Astrocyte (in vitro differentiated cells and primary cell): Measurements from ENCODE around the gene CACNG6.
"Not testable (repeated sequence)": the region's sequence is repeated elsewhere in the genome, so short reads cannot be mapped to it uniquely, and the experiment has no call there.

Experiments used
- EZH2 ChIP-seq: IDR thresholded peaks from 2 replicates; pipeline ENCODE4 v1.6.1; 2012; ENCODE audit warnings: mild to moderate bottlenecking, low read length, inconsistent platforms; ENCODE audit not compliant: insufficient read depth
- TF ChIP-seq, protein P1 (sequence below): IDR thresholded peaks from 2 replicates; pipeline ENCODE4 v1.5.1; 2011; ENCODE audit warnings: low read depth, mild to moderate bottlenecking, inconsistent platforms, low read length, moderate library complexity; ENCODE audit not compliant: insufficient read depth

DNA sequence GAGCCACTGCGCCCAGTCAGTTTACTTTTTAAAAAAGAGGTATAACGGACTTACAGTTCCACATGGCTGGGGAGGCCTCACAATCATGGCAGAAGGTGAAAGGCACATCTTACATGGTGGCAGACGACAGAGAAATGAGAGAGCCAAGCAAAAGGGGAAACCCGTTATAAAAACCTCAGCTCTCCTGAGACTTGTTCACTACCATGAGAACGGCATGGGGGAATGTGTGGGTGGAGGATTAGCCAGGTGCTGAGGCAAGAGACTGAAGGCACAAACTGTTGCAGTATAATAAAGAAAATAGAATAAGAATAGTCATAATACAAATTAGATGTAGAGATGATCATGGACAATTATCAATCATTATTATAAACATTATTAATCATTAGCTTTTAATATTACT lies 45.1 kb downstream of the CACNG6 start:
- TF ChIP-seq, protein P1, sequence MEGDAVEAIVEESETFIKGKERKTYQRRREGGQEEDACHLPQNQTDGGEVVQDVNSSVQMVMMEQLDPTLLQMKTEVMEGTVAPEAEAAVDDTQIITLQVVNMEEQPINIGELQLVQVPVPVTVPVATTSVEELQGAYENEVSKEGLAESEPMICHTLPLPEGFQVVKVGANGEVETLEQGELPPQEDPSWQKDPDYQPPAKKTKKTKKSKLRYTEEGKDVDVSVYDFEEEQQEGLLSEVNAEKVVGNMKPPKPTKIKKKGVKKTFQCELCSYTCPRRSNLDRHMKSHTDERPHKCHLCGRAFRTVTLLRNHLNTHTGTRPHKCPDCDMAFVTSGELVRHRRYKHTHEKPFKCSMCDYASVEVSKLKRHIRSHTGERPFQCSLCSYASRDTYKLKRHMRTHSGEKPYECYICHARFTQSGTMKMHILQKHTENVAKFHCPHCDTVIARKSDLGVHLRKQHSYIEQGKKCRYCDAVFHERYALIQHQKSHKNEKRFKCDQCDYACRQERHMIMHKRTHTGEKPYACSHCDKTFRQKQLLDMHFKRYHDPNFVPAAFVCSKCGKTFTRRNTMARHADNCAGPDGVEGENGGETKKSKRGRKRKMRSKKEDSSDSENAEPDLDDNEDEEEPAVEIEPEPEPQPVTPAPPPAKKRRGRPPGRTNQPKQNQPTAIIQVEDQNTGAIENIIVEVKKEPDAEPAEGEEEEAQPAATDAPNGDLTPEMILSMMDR: not testable (repeated sequence)
- TF ChIP-seq EZH2: not testable (repeated sequence)
